Hepatic stellate cell (primary cell): Measurements from ENCODE around the gene STX5.
"Not testable (repeated sequence)": the region's sequence is repeated elsewhere in the genome, so short reads cannot be mapped to it uniquely, and the experiment has no call there.

ENCODE experiments used
- DNase-seq: peaks from one replicate; pipeline ENCODE4 v3.0.0; 2011; ENCODE audit warnings: low spot score

STX5 gene, protein sequence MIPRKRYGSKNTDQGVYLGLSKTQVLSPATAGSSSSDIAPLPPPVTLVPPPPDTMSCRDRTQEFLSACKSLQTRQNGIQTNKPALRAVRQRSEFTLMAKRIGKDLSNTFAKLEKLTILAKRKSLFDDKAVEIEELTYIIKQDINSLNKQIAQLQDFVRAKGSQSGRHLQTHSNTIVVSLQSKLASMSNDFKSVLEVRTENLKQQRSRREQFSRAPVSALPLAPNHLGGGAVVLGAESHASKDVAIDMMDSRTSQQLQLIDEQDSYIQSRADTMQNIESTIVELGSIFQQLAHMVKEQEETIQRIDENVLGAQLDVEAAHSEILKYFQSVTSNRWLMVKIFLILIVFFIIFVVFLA

GRCh38 chr11:62831520-62832335, at the start of gene STX5:
TSS of gene STX5 (minus strand) at chr11:62832051. CDS start at chr11:62831243, 808 bp downstream.
- peak; percentile 98 for DNase-seq

DNA sequence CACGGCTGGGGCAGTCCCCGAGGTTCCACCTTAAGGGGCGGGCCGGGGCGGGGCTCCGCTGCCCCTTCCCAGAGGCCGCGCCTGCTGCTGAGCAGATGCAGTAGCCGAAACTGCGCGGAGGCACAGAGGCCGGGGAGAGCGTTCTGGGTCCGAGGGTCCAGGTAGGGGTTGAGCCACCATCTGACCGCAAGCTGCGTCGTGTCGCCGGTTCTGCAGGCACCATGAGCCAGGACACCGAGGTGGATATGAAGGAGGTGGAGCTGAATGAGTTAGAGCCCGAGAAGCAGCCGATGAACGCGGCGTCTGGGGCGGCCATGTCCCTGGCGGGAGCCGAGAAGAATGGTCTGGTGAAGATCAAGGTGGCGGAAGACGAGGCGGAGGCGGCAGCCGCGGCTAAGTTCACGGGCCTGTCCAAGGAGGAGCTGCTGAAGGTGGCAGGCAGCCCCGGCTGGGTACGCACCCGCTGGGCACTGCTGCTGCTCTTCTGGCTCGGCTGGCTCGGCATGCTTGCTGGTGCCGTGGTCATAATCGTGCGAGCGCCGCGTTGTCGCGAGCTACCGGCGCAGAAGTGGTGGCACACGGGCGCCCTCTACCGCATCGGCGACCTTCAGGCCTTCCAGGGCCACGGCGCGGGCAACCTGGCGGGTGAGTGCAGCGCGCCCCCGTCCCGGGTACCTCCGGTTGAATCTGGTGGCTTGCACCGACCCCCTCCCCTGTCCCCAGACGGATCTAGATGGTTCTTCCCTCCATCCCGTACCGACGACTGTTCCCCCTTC, 49.1 kb upstream of the STX5 start, which contains the start of gene SLC3A2:
Gene SLC3A2 (plus strand): TSS at position 94 of the 776 bp plus-strand sequence. CDS start 128 bp downstream, at position 222.
- DNase-seq, result peak; percentile 86

DNA sequence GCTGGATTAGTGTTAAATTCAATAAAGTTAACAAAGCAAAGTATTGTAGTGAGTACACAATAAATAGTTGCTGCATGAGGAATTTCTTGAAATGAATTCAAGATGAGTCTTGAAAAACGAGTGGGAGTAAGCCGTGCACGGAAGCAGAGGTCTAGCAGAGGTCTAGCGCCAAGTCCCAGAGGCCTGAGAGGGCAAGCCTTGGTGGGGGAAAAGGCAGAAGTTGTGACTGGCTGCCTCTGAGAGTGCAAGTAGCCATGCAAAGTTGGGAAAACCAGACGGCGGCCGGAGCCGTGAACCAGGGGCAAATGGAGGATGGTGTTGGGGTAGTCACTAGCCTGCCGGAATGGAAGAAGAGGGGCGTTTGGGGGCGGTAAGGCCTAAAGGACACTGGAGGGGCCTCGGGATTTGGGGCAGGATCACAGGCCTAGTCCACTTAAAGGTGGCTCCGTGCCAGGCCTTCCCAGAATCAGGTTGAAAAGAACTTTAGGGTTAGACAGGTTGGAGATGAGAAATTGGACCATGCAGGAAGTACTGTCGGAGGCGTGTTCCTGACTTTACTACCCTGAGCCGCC, 48.5 kb upstream of the STX5 start:
- peak; percentile 84 for DNase-seq

- no peak for DNase-seq
Measured at GRCh38 chr11:62879235-62879978, 47.6 kb upstream of the STX5 start.

- DNase-seq, result no peak
Measured at GRCh38 chr11:62876712-62877111, 44.9 kb upstream of the STX5 start.

DNA sequence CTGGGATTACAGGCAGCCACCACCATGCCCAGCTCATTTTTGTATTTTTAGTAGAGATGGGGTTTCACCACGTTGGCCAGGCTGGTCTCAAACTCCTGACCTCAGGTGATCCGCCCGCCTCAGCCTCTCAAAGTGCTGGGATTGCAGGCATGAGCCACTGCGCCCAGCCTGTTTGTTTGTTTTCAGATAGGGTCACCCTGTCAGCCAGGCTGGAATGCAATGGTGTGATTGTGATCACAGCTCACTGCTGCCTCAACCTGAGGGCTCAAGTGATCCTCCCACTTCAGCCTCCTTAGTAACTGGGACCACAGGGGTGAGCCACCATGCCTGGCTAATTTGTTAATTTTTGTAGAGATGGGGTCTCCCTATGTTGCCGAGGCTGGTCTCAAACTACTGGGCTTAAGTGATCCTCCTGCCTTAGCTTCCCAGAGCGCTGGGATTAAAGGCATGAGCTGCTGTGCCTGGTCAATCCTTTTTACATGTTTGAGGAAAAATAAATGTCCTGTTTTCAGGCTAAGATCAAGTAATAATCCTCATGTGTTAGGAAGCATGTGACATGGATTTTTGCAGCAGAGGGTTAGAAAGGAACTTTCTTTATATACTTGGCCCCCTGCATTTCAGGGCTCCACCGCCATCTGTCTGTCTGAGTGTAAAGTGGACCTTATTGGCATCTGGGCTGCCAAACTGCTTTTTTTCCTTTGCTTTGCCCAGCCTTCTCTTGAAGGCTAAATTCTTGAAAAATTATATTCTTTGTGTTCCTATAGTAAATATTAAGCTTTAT, 44.0 kb upstream of the STX5 start:
- no peak for DNase-seq

GRCh38 chr11:62874851-62875250, 43.0 kb upstream of the STX5 start:
- no peak for DNase-seq

- DNase-seq, result no peak
Measured at GRCh38 chr11:62865635-62866034, 33.8 kb upstream of the STX5 start.

DNA sequence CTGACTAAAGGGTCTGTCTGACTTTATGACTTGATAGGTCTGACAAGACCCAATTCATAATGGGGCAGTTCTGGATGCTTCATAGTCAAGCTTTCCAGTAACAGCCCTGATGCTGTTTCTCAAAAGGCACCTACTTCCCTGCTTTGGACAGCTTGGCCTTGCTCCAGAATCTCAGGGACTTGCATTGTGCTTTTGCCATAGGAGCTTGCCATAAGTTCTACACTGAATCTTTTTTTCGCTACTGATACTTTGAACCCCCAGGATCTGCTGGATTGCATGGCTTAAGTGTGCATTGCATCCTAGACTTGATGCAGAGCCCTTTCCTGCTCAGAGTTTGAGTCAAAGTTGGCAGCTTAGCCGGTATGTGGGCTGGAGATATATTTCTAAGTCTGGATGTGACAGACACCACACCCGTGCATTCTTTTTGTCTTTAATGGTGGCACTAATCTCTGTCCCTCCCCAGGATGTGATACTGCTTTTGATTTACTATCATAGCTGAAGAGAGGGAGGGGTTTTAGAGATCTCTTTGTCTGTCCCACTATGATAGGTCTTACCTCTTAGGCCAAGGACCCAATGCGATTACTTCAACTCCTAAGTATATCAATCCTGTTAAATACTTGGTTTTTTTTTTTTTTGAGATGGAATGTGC, 32.0 kb upstream of the STX5 start:
- no peak for DNase-seq

GRCh38 chr11:62861564-62862192, 29.8 kb upstream of the STX5 start:
- not testable (repeated sequence) for DNase-seq

DNA sequence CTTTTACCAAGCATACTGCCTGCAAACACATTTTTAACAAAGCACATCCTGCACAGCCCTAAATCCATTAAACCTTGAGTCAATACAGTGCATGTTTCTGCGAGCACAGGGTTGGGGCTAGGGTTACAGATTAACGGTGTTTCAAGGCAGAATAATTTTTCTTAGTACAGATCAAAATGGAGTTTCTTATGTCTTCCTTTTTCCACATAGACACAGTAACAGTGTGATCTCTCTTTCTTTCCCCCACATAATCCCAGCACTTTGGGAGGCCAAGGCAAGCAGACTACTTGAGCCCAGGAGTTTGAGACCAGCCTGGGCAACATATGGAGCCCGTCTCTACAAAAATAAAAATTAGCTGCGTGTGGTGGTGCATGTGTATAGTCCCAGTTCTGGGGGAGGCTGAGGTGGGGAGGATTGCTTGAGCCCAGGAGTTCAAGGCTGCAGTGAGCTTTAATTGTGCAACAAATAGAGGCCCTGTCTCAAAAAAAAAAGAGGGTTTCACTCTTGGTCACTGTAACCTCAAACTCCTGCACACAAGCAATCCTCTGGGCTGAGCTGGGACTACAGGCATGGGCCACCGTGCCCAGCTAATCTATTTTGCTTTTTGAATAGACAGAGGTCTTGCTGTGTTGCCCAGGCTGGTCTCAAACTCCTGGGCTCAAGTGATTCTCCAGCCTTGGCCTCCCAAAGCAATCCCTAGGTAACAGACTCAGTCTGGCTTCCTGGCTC, 29.1 kb upstream of the STX5 start:
- DNase-seq, result no peak

GRCh38 chr11:62859281-62859703, 27.4 kb upstream of the STX5 start:
- not testable (repeated sequence) for DNase-seq

GRCh38 chr11:62858201-62858600, 26.4 kb upstream of the STX5 start:
- no peak for DNase-seq

GRCh38 chr11:62857541-62857982, 25.7 kb upstream of the STX5 start:
- DNase-seq, result no peak

GRCh38 chr11:62856333-62856895, 24.6 kb upstream of the STX5 start:
- no peak for DNase-seq

DNA sequence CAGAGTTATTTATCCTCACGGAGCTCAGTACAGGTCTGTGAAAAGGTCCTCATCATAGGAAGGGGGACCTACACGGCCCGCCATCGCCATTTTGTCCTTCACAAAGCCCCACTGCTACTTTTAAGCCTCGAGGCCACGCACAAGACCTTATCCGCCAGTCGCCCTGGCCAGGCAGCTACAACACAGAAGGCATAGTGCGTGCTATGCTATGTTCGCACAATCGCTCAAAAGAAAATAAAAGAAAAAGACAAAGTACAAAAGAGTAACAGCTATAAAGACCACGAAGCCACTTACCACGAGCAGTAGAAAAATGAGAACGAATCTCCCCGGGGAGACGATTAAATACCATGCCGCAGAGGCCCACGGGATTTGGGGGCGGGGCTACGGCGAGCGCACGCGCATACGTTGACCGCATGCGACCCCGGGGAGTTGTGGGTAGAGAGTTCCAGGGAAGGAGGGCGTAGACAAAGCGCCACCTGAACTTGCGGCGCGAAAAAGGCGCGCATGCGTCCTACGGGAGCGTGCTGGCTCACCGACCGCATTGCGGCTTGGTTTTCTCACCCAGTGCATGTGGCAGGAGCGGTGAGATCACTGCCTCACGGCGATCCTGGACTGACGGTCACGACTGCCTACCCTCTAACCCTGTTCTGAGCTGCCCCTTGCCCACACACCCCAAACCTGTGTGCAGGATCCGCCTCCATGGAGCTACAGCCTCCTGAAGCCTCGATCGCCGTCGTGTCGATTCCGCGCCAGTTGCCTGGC, 23.9 kb upstream of the STX5 start:
- peak; percentile 95 for DNase-seq

- DNase-seq, result no peak
Measured at GRCh38 chr11:62854825-62855570, 23.1 kb upstream of the STX5 start.
